Upper lobe of left lung (tissue), 4 donors: ENCODE measurements around the gene IL17A.

Experiments used
- CTCF ChIP-seq, 6 experiments: fragments of 450-650 bp in 4 of 6; fragments of 200-600 bp in 2 of 6; sonication (generic) in 2 of 6; IDR thresholded peaks; one replicate each; pipeline ENCODE4 v1.5.1; 2016 to 2019; ENCODE audit warnings: antibody characterized with exemption in 6 of 6
- POLR2A ChIP-seq, 4 donors: fragments of 450-650 bp; IDR thresholded peaks; one replicate each; pipeline ENCODE4 v1.5.1; 2016 to 2017; ENCODE audit warnings: antibody characterized with exemption in 4 of 4, mild to moderate bottlenecking in 2 of 4
- POLR2AphosphoS5 ChIP-seq, 2 donors: sonication (generic); formaldehyde crosslinking; IDR thresholded peaks; one replicate each; pipeline ENCODE4 v1.5.1; 2017; ENCODE audit warnings: antibody characterized with exemption in 2 of 2

- TF ChIP-seq POLR2A (IDR thresholded peaks at IDR 0.05): no peak
- TF ChIP-seq CTCF (IDR thresholded peaks at IDR 0.05): no peak
- TF ChIP-seq POLR2AphosphoS5 (IDR thresholded peaks at IDR 0.05): no peak
Observed at GRCh38 chr6:52138284-52138683, 47.9 kb upstream of the IL17A start.
